ENCODE results near the gene ASXL3. TPM values are rescaled to one million over a fixed set of nuclear protein-coding genes. Genes with fewer than 3 reads are reported as not detected.
A peak's percentile ranks its signal among the peaks of the same experiment; 100 is the strongest.

Gene ASXL3
- polyA plus RNA-seq, 1 donor from 2014 or later = 15.2 TPM

DNA sequence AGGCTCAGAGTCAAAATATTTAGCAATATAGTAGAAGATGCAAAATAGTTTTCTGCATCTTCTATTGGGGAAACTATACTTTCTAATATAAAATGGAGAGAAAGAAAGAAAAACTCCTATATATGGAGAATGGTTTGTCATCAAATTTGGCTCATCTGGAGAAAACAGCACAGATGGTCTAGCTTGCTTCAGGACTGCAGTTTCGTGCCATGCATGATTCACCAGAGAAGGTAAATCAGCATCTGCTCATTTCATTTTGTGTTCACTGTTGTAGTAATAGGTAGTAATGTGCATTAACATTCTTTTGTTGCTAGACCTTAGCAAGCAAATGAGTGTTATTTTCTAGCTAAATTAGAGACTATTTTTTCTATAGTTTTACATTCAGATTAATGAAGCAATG lies 179.0 kb downstream of the ASXL3 start:
- H3K79me2 ChIP-seq (replicated peaks; ENCODE audit: insufficient read depth, low read length) = no peaks in the 10 kb centered on the region
- H3K4me2 ChIP-seq (ENCODE audit: low read length) = no peak overlapping the region
- no peaks in the 10 kb centered on the region for H3K9me3 ChIP-seq (ENCODE audit: low read length)
- TF ChIP-seq POLR2AphosphoS5 (IDR thresholded peaks at IDR 0.05) (no peak), EP300 (conservative IDR thresholded peaks at IDR 0.05; ENCODE audit: poor library complexity, severe bottlenecking) (no peak), MXI1 (conservative IDR thresholded peaks at IDR 0.05; ENCODE audit: poor library complexity, severe bottlenecking) (no peak)
- H3F3A ChIP-seq (ENCODE audit: insufficient read depth, low read length, poor library complexity, severe bottlenecking) = no peaks in the 10 kb centered on the region
- no peaks in the 10 kb centered on the region for H3K27me3 ChIP-seq (ENCODE audit: insufficient read depth, low read depth, low read length)
- H3K36me3 ChIP-seq (ENCODE audit: insufficient read depth, low read length) = no peaks in the 10 kb centered on the region
- no peaks in the 10 kb centered on the region for H3K9me2 ChIP-seq (ENCODE audit: insufficient read depth, low read length)
- H3K4me3 ChIP-seq (ENCODE audit: low read length) = no peak overlapping the region
- H4K20me1 ChIP-seq (ENCODE audit: insufficient read depth) = no peaks in the 10 kb centered on the region
- H3K9ac ChIP-seq (ENCODE audit: low read length) = no peak overlapping the region
- no peak overlapping the region for H2AFZ ChIP-seq (ENCODE audit: low read depth, low read length)
- H3K27ac ChIP-seq (ENCODE audit: low read length) = no peak overlapping the region

DNA sequence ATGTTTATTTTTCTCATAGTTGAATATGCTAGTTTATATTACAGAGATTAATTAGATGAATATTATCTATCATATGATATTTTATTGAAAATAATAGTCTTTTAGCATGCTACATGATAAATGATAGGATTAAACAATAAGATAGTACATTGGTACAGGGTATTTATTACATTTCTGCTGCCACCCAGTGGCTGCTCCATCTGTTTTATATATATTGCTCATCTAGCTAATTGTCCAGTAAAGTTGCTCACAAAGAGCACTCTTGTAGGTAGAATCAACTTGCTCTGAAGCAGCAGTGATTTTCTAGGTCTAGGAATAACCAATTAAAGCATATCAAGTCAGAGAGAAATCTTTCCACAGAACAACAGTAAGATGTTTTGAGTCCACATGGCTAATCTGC lies 183.3 kb downstream of the ASXL3 start:
- H3K9me3 ChIP-seq (ENCODE audit: low read length) = no peaks in the 10 kb centered on the region
- H3K9ac ChIP-seq (ENCODE audit: low read length) = no peak overlapping the region
- H3K79me2 ChIP-seq (replicated peaks; ENCODE audit: insufficient read depth, low read length) = no peaks in the 10 kb centered on the region
- H3F3A ChIP-seq (ENCODE audit: insufficient read depth, low read length, poor library complexity, severe bottlenecking) = no peaks in the 10 kb centered on the region
- no peak overlapping the region for H3K4me3 ChIP-seq (ENCODE audit: low read length)
- H3K27ac ChIP-seq (ENCODE audit: low read length) = no peak overlapping the region
- H3K27me3 ChIP-seq (ENCODE audit: insufficient read depth, low read depth, low read length) = no peaks in the 10 kb centered on the region
- no peak overlapping the region for H3K4me2 ChIP-seq (ENCODE audit: low read length)
- no peak overlapping the region for H2AFZ ChIP-seq (ENCODE audit: low read depth, low read length)
- H3K9me2 ChIP-seq (ENCODE audit: insufficient read depth, low read length) = no peaks in the 10 kb centered on the region
- TF ChIP-seq, protein P1, sequence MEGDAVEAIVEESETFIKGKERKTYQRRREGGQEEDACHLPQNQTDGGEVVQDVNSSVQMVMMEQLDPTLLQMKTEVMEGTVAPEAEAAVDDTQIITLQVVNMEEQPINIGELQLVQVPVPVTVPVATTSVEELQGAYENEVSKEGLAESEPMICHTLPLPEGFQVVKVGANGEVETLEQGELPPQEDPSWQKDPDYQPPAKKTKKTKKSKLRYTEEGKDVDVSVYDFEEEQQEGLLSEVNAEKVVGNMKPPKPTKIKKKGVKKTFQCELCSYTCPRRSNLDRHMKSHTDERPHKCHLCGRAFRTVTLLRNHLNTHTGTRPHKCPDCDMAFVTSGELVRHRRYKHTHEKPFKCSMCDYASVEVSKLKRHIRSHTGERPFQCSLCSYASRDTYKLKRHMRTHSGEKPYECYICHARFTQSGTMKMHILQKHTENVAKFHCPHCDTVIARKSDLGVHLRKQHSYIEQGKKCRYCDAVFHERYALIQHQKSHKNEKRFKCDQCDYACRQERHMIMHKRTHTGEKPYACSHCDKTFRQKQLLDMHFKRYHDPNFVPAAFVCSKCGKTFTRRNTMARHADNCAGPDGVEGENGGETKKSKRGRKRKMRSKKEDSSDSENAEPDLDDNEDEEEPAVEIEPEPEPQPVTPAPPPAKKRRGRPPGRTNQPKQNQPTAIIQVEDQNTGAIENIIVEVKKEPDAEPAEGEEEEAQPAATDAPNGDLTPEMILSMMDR (IDR thresholded peaks at IDR 0.05; ENCODE audit: poor library complexity, severe bottlenecking) = peak; percentile 57
- peak; percentile 60 for TF ChIP-seq SMC3 (conservative IDR thresholded peaks at IDR 0.05; ENCODE audit: poor library complexity)
- TF ChIP-seq, protein P2, sequence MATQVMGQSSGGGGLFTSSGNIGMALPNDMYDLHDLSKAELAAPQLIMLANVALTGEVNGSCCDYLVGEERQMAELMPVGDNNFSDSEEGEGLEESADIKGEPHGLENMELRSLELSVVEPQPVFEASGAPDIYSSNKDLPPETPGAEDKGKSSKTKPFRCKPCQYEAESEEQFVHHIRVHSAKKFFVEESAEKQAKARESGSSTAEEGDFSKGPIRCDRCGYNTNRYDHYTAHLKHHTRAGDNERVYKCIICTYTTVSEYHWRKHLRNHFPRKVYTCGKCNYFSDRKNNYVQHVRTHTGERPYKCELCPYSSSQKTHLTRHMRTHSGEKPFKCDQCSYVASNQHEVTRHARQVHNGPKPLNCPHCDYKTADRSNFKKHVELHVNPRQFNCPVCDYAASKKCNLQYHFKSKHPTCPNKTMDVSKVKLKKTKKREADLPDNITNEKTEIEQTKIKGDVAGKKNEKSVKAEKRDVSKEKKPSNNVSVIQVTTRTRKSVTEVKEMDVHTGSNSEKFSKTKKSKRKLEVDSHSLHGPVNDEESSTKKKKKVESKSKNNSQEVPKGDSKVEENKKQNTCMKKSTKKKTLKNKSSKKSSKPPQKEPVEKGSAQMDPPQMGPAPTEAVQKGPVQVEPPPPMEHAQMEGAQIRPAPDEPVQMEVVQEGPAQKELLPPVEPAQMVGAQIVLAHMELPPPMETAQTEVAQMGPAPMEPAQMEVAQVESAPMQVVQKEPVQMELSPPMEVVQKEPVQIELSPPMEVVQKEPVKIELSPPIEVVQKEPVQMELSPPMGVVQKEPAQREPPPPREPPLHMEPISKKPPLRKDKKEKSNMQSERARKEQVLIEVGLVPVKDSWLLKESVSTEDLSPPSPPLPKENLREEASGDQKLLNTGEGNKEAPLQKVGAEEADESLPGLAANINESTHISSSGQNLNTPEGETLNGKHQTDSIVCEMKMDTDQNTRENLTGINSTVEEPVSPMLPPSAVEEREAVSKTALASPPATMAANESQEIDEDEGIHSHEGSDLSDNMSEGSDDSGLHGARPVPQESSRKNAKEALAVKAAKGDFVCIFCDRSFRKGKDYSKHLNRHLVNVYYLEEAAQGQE (IDR thresholded peaks at IDR 0.05; ENCODE audit: borderline replicate concordance) = no peak
- peak; percentile 47 for TF ChIP-seq RAD21 (conservative IDR thresholded peaks at IDR 0.05)
- H4K20me1 ChIP-seq (ENCODE audit: insufficient read depth) = no peaks in the 10 kb centered on the region
- no peaks in the 10 kb centered on the region for H3K36me3 ChIP-seq (ENCODE audit: insufficient read depth, low read length)

DNA sequence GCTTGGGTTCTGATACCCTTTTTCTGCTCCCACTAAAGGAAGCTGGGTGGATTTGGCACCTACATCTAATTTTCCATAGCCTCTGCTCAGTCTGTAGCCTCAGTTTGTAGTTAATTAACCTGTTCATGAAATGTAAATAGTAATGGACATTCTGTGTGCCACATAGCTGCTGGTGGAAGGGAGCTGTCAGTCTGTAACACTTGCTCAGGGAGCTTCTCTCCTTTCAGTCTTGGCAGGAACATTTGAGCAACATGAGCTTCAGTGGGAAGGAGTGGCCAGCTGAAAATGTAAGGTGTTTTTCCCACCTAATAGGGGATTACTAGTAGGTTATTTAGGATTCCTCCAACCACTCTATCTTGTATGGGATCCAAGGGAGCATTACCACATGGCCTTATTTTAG lies 203.4 kb downstream of the ASXL3 start:
- Histone ChIP-seq H3K9me3 (ENCODE audit: low read length) (no peaks in the 10 kb centered on the region), H3K4me2 (ENCODE audit: low read length) (no peak overlapping the region), H3K27ac (ENCODE audit: low read length) (no peak overlapping the region), H3F3A (ENCODE audit: insufficient read depth, low read length, poor library complexity, severe bottlenecking) (no peaks in the 10 kb centered on the region), H3K4me3 (ENCODE audit: low read length) (no peak overlapping the region), H3K27me3 (ENCODE audit: insufficient read depth, low read depth, low read length) (no peaks in the 10 kb centered on the region), H4K20me1 (ENCODE audit: insufficient read depth) (no peaks in the 10 kb centered on the region), H2AFZ (ENCODE audit: low read depth, low read length) (no peak overlapping the region), H3K9ac (ENCODE audit: low read length) (no peak overlapping the region), H3K9me2 (ENCODE audit: insufficient read depth, low read length) (no peaks in the 10 kb centered on the region), H3K79me2 (replicated peaks; ENCODE audit: insufficient read depth, low read length) (no peaks in the 10 kb centered on the region), H3K36me3 (ENCODE audit: insufficient read depth, low read length) (no peaks in the 10 kb centered on the region)
- TF ChIP-seq POLR2AphosphoS5 (IDR thresholded peaks at IDR 0.05) (no peak), RAD21 (conservative IDR thresholded peaks at IDR 0.05) (no peak), SMC3 (conservative IDR thresholded peaks at IDR 0.05; ENCODE audit: poor library complexity) (no peak), EP300 (conservative IDR thresholded peaks at IDR 0.05; ENCODE audit: poor library complexity, severe bottlenecking) (no peak), EZH2 (IDR thresholded peaks at IDR 0.05; ENCODE audit: borderline replicate concordance, insufficient read depth, low read length, poor library complexity, severe bottlenecking) (no peak), MXI1 (conservative IDR thresholded peaks at IDR 0.05; ENCODE audit: poor library complexity, severe bottlenecking) (no peak), TAF1 (IDR thresholded peaks at IDR 0.05; ENCODE audit: low read depth) (no peak)
- TF ChIP-seq, protein P2 (IDR thresholded peaks at IDR 0.05; ENCODE audit: borderline replicate concordance) = no peak
- TF ChIP-seq, protein P1 (IDR thresholded peaks at IDR 0.05; ENCODE audit: poor library complexity, severe bottlenecking) = no peak

Data from neural cell (in vitro differentiated cells).